Skeletal muscle satellite cell (primary cell): ENCODE data around the gene OSBPL1A. TPM values are rescaled to one million over a fixed set of nuclear protein-coding genes. Genes with fewer than 3 reads are reported as not detected.

Experiments
- H3K27me3 ChIP-seq: 2 replicates; pipeline ENCODE4 v1.7.0; 2013; ENCODE audit warnings: low read length; ENCODE audit not compliant: control insufficient read depth, insufficient read depth
- H3K36me3 ChIP-seq: 2 replicates; pipeline ENCODE4 v1.7.0; 2013; ENCODE audit warnings: mild to moderate bottlenecking, control low read depth, low read length; ENCODE audit not compliant: insufficient read depth
- H3K4me1 ChIP-seq: 2 replicates; pipeline ENCODE4 v1.7.0; 2013; ENCODE audit warnings: low read length; ENCODE audit not compliant: control insufficient read depth, insufficient read depth
- H3K4me2 ChIP-seq: 2 replicates; pipeline ENCODE4 v1.7.0; 2013; ENCODE audit warnings: mild to moderate bottlenecking, low read length
- H3K4me3 ChIP-seq: 2 replicates; pipeline ENCODE4 v1.7.0; 2013; ENCODE audit warnings: low read length
- H3K9ac ChIP-seq: 2 replicates; pipeline ENCODE4 v1.7.0; 2013; ENCODE audit warnings: mild to moderate bottlenecking, low read depth, low read length, moderate library complexity
- H3K9me3 ChIP-seq: replicated peaks from 2 replicates; pipeline ENCODE4 v1.7.0; 2013; ENCODE audit warnings: mild to moderate bottlenecking, control low read depth, low read length
- total RNA-seq: library from RNA; depleted of rRNA; stranded (reverse); fragments of >200 nt; gene quantifications from 2 replicates; pipeline ENCODE4 v1.2.3, GENCODE V29; 2012; rRNA removed

Gene OSBPL1A
- 25.1 and 28.9 TPM in 2 replicates for total RNA-seq

- no peaks in the 10 kb centered on the region for H3K27me3 ChIP-seq
- peak within 1 kb of the TSS; percentile 83 for H3K9ac ChIP-seq
- peak within 1 kb of the TSS; percentile 87 for H3K4me3 ChIP-seq
- H3K4me2 ChIP-seq, result peak within 1 kb of the TSS; percentile 96
- no peaks in the 10 kb centered on the region for H3K9me3 ChIP-seq
- H3K4me1 ChIP-seq, result peaks cover 17% of the 10 kb centered on the region
- no peaks in the 10 kb centered on the region for H3K36me3 ChIP-seq
Observed at GRCh38 chr18:24397694-24398368, at the start of gene OSBPL1A. Gene OSBPL1A (minus strand): TSS chr18:24397824. CDS start chr18:24377533, 20,291 bp downstream.

DNA sequence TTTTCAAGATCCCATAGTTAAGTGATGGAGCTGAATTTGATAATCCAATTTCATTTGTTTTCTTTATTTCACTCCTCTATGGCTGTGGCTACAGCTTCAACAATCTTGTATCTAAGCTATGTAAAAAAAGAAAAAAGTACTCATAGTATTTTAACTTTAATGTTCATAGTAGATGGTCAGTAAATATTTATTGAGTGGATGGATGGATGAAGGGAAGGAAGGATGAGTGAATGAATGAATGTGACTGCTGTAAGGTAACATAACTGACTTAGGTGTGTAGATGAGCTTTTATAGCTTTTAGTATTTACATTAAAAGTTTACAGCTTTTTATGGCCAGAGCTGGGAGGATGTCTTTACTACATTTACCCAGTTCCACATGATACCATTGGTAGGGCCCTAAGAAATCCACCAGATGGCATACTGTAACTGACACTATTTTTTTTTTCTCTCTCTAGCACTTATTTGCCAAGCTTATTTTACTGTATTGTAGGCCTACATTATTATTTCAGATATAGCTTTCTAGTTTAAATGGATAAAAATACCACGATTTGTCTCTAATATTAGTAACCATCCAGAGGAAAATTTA is 49.4 kb upstream of the OSBPL1A start:
- H3K9me3 ChIP-seq, result no peaks in the 10 kb centered on the region
- no peaks in the 10 kb centered on the region for H3K27me3 ChIP-seq
- H3K4me3 ChIP-seq, result no peak overlapping the region
- H3K4me1 ChIP-seq, result no peaks in the 10 kb centered on the region
- H3K36me3 ChIP-seq, result peaks cover 67% of the 10 kb centered on the region
- H3K9ac ChIP-seq, result no peak overlapping the region
- no peak overlapping the region for H3K4me2 ChIP-seq

DNA sequence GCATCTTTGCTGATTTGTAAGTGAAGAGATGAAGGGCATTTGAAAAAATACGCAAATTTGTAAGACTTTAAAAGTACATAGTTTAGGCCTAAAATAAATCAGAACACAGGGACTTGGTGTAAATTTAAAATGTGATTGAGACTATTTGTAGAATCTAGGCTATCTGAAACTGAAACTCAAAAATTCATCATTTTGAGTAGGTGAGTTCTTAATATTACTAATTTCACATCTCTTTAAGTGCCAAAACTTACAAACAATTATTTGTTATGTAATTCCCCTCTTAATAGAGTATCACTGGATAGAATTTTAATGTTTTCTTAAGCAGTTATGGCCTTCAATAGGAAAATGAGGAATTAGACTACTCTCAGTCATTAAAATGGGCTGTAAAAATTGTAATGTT is 48.8 kb upstream of the OSBPL1A start:
- no peak overlapping the region for H3K9ac ChIP-seq
- H3K36me3 ChIP-seq, result peaks cover 72% of the 10 kb centered on the region
- H3K4me1 ChIP-seq, result no peaks in the 10 kb centered on the region
- H3K27me3 ChIP-seq, result no peaks in the 10 kb centered on the region
- no peak overlapping the region for H3K4me3 ChIP-seq
- no peak overlapping the region for H3K4me2 ChIP-seq
- no peaks in the 10 kb centered on the region for H3K9me3 ChIP-seq

DNA sequence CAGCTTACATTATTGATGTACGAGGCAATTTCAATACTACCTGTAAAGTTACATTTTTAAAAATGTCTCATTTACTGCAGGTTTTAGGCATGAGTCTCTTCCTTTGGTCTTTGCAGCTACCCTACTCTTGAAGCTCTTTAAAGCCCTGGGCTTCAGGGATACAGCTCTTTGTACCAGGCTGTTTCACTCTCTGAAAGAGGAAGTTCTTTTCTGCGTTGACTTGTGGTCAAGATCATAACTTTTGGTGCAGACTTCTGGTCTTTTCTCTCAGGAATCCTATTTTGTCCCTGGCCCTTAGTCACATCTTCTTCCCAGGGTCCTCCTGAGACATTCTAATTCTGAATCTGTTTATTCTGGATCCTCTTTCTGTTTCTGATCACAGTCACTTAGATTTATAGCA is 46.2 kb upstream of the OSBPL1A start:
- Histone ChIP-seq H3K9ac (no peak overlapping the region), H3K9me3 (no peaks in the 10 kb centered on the region), H3K36me3 (peaks cover 67% of the 10 kb centered on the region), H3K4me1 (no peaks in the 10 kb centered on the region), H3K4me2 (no peak overlapping the region), H3K27me3 (no peaks in the 10 kb centered on the region), H3K4me3 (no peak overlapping the region)

- H3K9ac ChIP-seq, result no peak overlapping the region
- peaks cover 30% of the 10 kb centered on the region for H3K36me3 ChIP-seq
- no peaks in the 10 kb centered on the region for H3K9me3 ChIP-seq
- H3K4me1 ChIP-seq, result no peaks in the 10 kb centered on the region
- H3K27me3 ChIP-seq, result no peaks in the 10 kb centered on the region
- no peak overlapping the region for H3K4me2 ChIP-seq
- H3K4me3 ChIP-seq, result no peak overlapping the region
Observed at GRCh38 chr18:24436939-24437338, 39.3 kb upstream of the OSBPL1A start.

GRCh38 chr18:24432618-24433017 is 35.0 kb upstream of the OSBPL1A start:
- Histone ChIP-seq H3K9ac (no peak overlapping the region), H3K4me3 (no peak overlapping the region), H3K36me3 (peaks cover 10% of the 10 kb centered on the region), H3K27me3 (no peaks in the 10 kb centered on the region), H3K9me3 (no peaks in the 10 kb centered on the region), H3K4me2 (no peak overlapping the region), H3K4me1 (peaks cover 3% of the 10 kb centered on the region)

- Histone ChIP-seq H3K4me2 (no peak overlapping the region), H3K4me1 (peaks cover 10% of the 10 kb centered on the region), H3K9me3 (no peaks in the 10 kb centered on the region), H3K9ac (no peak overlapping the region), H3K36me3 (peaks cover 6% of the 10 kb centered on the region), H3K27me3 (peaks cover 5% of the 10 kb centered on the region), H3K4me3 (no peak overlapping the region)
Observed at GRCh38 chr18:24429188-24429587, 31.6 kb upstream of the OSBPL1A start.

- peaks cover 6% of the 10 kb centered on the region for H3K36me3 ChIP-seq
- H3K4me1 ChIP-seq, result peaks cover 10% of the 10 kb centered on the region
- H3K9ac ChIP-seq, result no peak overlapping the region
- H3K4me3 ChIP-seq, result no peak overlapping the region
- peaks cover 10% of the 10 kb centered on the region for H3K27me3 ChIP-seq
- no peaks in the 10 kb centered on the region for H3K9me3 ChIP-seq
- no peak overlapping the region for H3K4me2 ChIP-seq
Observed at GRCh38 chr18:24428709-24429108, 31.1 kb upstream of the OSBPL1A start.

GRCh38 chr18:24427484-24427883 is 29.9 kb upstream of the OSBPL1A start:
- Histone ChIP-seq H3K36me3 (peaks cover 6% of the 10 kb centered on the region), H3K27me3 (peaks cover 14% of the 10 kb centered on the region), H3K9me3 (no peaks in the 10 kb centered on the region), H3K9ac (peak overlapping the region; percentile 90), H3K4me2 (peak overlapping the region; percentile 95), H3K4me1 (peaks cover 10% of the 10 kb centered on the region), H3K4me3 (peak overlapping the region; percentile 84)

- Histone ChIP-seq H3K9me3 (no peaks in the 10 kb centered on the region), H3K4me3 (peak within 1 kb of the TSS; percentile 84), H3K9ac (peak within 1 kb of the TSS; percentile 90), H3K4me1 (peaks cover 10% of the 10 kb centered on the region), H3K36me3 (peaks cover 6% of the 10 kb centered on the region), H3K27me3 (peaks cover 14% of the 10 kb centered on the region), H3K4me2 (peak within 1 kb of the TSS; percentile 95)
Observed at GRCh38 chr18:24426398-24427294, 29.0 kb upstream of the OSBPL1A start, which contains the start of gene IMPACT. Gene IMPACT (plus strand): TSS chr18:24426670. CDS start chr18:24426757, 87 bp downstream.

DNA sequence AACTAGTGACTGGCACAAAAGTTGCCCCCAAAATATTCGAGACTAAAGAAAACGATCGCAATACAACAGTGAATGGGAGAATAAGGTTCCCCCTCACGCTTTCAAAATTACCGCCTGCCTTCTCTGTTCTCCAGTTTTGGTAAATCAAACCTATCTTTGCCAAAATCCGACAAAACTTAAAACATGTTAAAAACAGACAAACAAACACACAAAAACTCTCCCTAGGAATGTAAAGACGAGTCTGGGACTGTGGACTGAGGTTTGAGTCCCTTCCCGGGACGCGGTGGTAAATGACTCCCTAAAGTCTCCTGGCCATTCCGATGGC is 28.4 kb upstream of the OSBPL1A start:
- Histone ChIP-seq H3K36me3 (peaks cover 6% of the 10 kb centered on the region), H3K9me3 (no peaks in the 10 kb centered on the region), H3K4me1 (peaks cover 10% of the 10 kb centered on the region), H3K4me3 (peak overlapping the region; percentile 84), H3K9ac (peak overlapping the region; percentile 90), H3K4me2 (peak overlapping the region; percentile 95), H3K27me3 (peaks cover 14% of the 10 kb centered on the region)
